ENCODE measurements around the gene HIPK2. TPM values are rescaled to one million over a fixed set of nuclear protein-coding genes. Genes with fewer than 3 reads are reported as not detected.
A peak's percentile ranks its signal among the peaks of the same experiment; 100 is the strongest.

HIPK2 gene
- total RNA-seq, 3 donors from 2014 or later (not counting 1 experiment from before 2014, with no cell fraction given) = 127 to 145 (median 144) TPM

GRCh38 chr7:139811066-139811465, 33.3 kb upstream of the HIPK2 start:
- H3K4me1 ChIP-seq (ENCODE audit: control insufficient read depth, insufficient read depth, low read length) = peaks cover 16% of the 10 kb centered on the region
- Mint-ChIP-seq H3K36me3 (no peaks in the 10 kb centered on the region), H3K27ac (peak overlapping the region; percentile 21 to 57), H3K4me3 (peak overlapping the region; percentile 2), H3K9me3 (no peaks in the 10 kb centered on the region), H3K27me3 (ENCODE audit: low read depth in 2 of 2) (peaks cover 0 to 3% of the 10 kb centered on the region in 2 donors), H3K4me1 (peaks cover 33 to 39% of the 10 kb centered on the region in 2 donors)
- ATAC-seq (peak; percentile 75 to 94 (median 90)), DNase-seq (no peak)
- intact Hi-C loops (cut with micrococcal nuclease) = no loop called here
- no peaks in the 10 kb centered on the region for H3K9me3 ChIP-seq (ENCODE audit: control insufficient read depth, insufficient read depth, low read length)
- 9% methylated on average over 1 of the region's 2 CpGs for WGBS (ENCODE audit: insufficient coverage)
- TF ChIP-seq CTCF (IDR thresholded peaks at IDR 0.05) = no peak
- H3K36me3 ChIP-seq (ENCODE audit: control insufficient read depth, insufficient read depth, low read length) = no peaks in the 10 kb centered on the region
- no peak overlapping the region for H3K27ac ChIP-seq (ENCODE audit: low read length)
- no peak overlapping the region for H3K4me3 ChIP-seq (ENCODE audit: low read length)
- H3K27me3 ChIP-seq (ENCODE audit: control insufficient read depth, insufficient read depth, low read length) = no peaks in the 10 kb centered on the region

- H3K4me3 ChIP-seq (ENCODE audit: low read length) = no peak overlapping the region
- H3K27me3 Mint-ChIP-seq (ENCODE audit: low read depth in 2 of 2) = peaks cover 0 to 3% of the 10 kb centered on the region in 2 donors
- peaks cover 14% of the 10 kb centered on the region for H3K4me1 ChIP-seq (ENCODE audit: control insufficient read depth, insufficient read depth, low read length)
- H3K36me3 ChIP-seq (ENCODE audit: control insufficient read depth, insufficient read depth, low read length) = no peaks in the 10 kb centered on the region
- H3K27ac ChIP-seq (ENCODE audit: low read length) = no peak overlapping the region
- peaks cover 29 to 34% of the 10 kb centered on the region in 2 donors for H3K4me1 Mint-ChIP-seq
- H3K4me3 Mint-ChIP-seq = no peak overlapping the region
- no peaks in the 10 kb centered on the region for H3K9me3 ChIP-seq (ENCODE audit: control insufficient read depth, insufficient read depth, low read length)
- intact Hi-C loops (cut with micrococcal nuclease) = no loop called here
- H3K36me3 Mint-ChIP-seq = no peaks in the 10 kb centered on the region
- no peak overlapping the region for H3K27ac Mint-ChIP-seq
- H3K27me3 ChIP-seq (ENCODE audit: control insufficient read depth, insufficient read depth, low read length) = no peaks in the 10 kb centered on the region
- DNase-seq = no peak
- TF ChIP-seq CTCF (IDR thresholded peaks at IDR 0.05) = no peak
- ATAC-seq = no peak
- no peaks in the 10 kb centered on the region for H3K9me3 Mint-ChIP-seq
Observed at GRCh38 chr7:139808846-139809442, 31.1 kb upstream of the HIPK2 start.

- Histone ChIP-seq H3K9me3 (ENCODE audit: control insufficient read depth, insufficient read depth, low read length) (no peaks in the 10 kb centered on the region), H3K27me3 (ENCODE audit: control insufficient read depth, insufficient read depth, low read length) (no peaks in the 10 kb centered on the region), H3K36me3 (ENCODE audit: control insufficient read depth, insufficient read depth, low read length) (no peaks in the 10 kb centered on the region), H3K4me1 (ENCODE audit: control insufficient read depth, insufficient read depth, low read length) (peaks cover 9% of the 10 kb centered on the region), H3K4me3 (ENCODE audit: low read length) (no peak overlapping the region), H3K27ac (ENCODE audit: low read length) (no peak overlapping the region)
- WGBS (ENCODE audit: insufficient coverage) = 94% methylated on average over 3 of the region's 3 CpGs
- Mint-ChIP-seq H3K36me3 (no peaks in the 10 kb centered on the region), H3K4me1 (peaks cover 24 to 29% of the 10 kb centered on the region in 2 donors), H3K27ac (no peak overlapping the region), H3K27me3 (ENCODE audit: low read depth in 2 of 2) (peaks cover 0 to 3% of the 10 kb centered on the region in 2 donors), H3K4me3 (no peak overlapping the region), H3K9me3 (no peaks in the 10 kb centered on the region)
- intact Hi-C loops (cut with micrococcal nuclease) = no loop called here
- no peak for DNase-seq
- TF ChIP-seq CTCF (IDR thresholded peaks at IDR 0.05) = no peak
- ATAC-seq = no peak
Observed at GRCh38 chr7:139808427-139808826, 30.6 kb upstream of the HIPK2 start.

- Histone ChIP-seq H3K4me1 (ENCODE audit: control insufficient read depth, insufficient read depth, low read length) (no peaks in the 10 kb centered on the region), H3K36me3 (ENCODE audit: control insufficient read depth, insufficient read depth, low read length) (no peaks in the 10 kb centered on the region), H3K27me3 (ENCODE audit: control insufficient read depth, insufficient read depth, low read length) (no peaks in the 10 kb centered on the region), H3K4me3 (ENCODE audit: low read length) (no peak overlapping the region), H3K27ac (ENCODE audit: low read length) (no peak overlapping the region), H3K9me3 (ENCODE audit: control insufficient read depth, insufficient read depth, low read length) (no peaks in the 10 kb centered on the region)
- no peak overlapping the region for H3K4me3 Mint-ChIP-seq
- H3K4me1 Mint-ChIP-seq = peaks cover 20 to 23% of the 10 kb centered on the region in 2 donors
- no peak overlapping the region for H3K27ac Mint-ChIP-seq
- ATAC-seq = no peak
- peaks cover 9% of the 10 kb centered on the region for H3K36me3 Mint-ChIP-seq
- no peak for DNase-seq
- H3K27me3 Mint-ChIP-seq (ENCODE audit: low read depth in 2 of 2) = peaks cover 0 to 3% of the 10 kb centered on the region in 2 donors
- H3K9me3 Mint-ChIP-seq = no peaks in the 10 kb centered on the region
- WGBS (ENCODE audit: insufficient coverage) = 95% methylated on average over 3 of the region's 3 CpGs
- intact Hi-C loops (cut with micrococcal nuclease) = no loop called here
- TF ChIP-seq CTCF (IDR thresholded peaks at IDR 0.05) = no peak
Observed at GRCh38 chr7:139807009-139807408, 29.2 kb upstream of the HIPK2 start.

All from natural killer cell (primary cell).